ENCODE results near the gene DERA.
"Not testable (repeated sequence)": the region's sequence is repeated elsewhere in the genome, so short reads cannot be mapped to it uniquely, and the experiment has no call there.

Gene DERA

GRCh38 chr12:15955281-15955680 is 44.1 kb downstream of the DERA start:
- Histone ChIP-seq H3K27ac (ENCODE audit: insufficient read depth in 1 of 2, low read depth in 1 of 2, low read length in 2 of 2, poor library complexity in 1 of 2, severe bottlenecking in 2 of 2) (no peak overlapping the region), H3K9me3 (ENCODE audit: control extremely low read depth in 1 of 5, control insufficient read depth in 4 of 5, insufficient read depth in 2 of 5, low read depth in 1 of 5, low read length in 4 of 5) (no peaks in the 10 kb centered on the region), H3K4me1 (ENCODE audit: control extremely low read depth in 1 of 4, control insufficient read depth in 4 of 4, insufficient read depth in 4 of 4, low read length in 3 of 4) (no peaks in the 10 kb centered on the region), H3K4me3 (ENCODE audit: control insufficient read depth in 1 of 7, extremely low read depth in 1 of 7, insufficient read depth in 4 of 7, low read depth in 2 of 7, low read length in 6 of 7) (no peak overlapping the region), H3K36me3 (ENCODE audit: control insufficient read depth in 4 of 4, insufficient read depth in 4 of 4, low read length in 3 of 4) (peaks cover 0 to 13% (median 5%) of the 10 kb centered on the region in 4 experiments), H3K27me3 (replicated peaks in 2 of 5; ENCODE audit: control insufficient read depth in 4 of 5, insufficient read depth in 5 of 5, low read length in 4 of 5) (no peaks in the 10 kb centered on the region)
- DNase-seq: no peak
- ChIA-PET CTCF (no interaction called here), POLR2A (no interaction called here)
- WGBS (ENCODE audit: insufficient coverage): 100% methylated on average over 2 of the region's 4 CpGs

- H3K27ac ChIP-seq (ENCODE audit: insufficient read depth in 1 of 2, low read depth in 1 of 2, low read length in 2 of 2, poor library complexity in 1 of 2, severe bottlenecking in 2 of 2): no peak overlapping the region
- H3K9me3 ChIP-seq (ENCODE audit: control extremely low read depth in 1 of 5, control insufficient read depth in 4 of 5, insufficient read depth in 2 of 5, low read depth in 1 of 5, low read length in 4 of 5): no peaks in the 10 kb centered on the region
- H3K27me3 ChIP-seq (replicated peaks in 2 of 5; ENCODE audit: control insufficient read depth in 4 of 5, insufficient read depth in 5 of 5, low read length in 4 of 5): no peaks in the 10 kb centered on the region
- H3K4me1 ChIP-seq (ENCODE audit: control extremely low read depth in 1 of 4, control insufficient read depth in 4 of 4, insufficient read depth in 4 of 4, low read length in 3 of 4): no peaks in the 10 kb centered on the region
- no peak for DNase-seq
- H3K36me3 ChIP-seq (ENCODE audit: control insufficient read depth in 4 of 4, insufficient read depth in 4 of 4, low read length in 3 of 4): peaks cover 0 to 19% (median 8%) of the 10 kb centered on the region in 4 experiments
- CTCF ChIA-PET: no interaction called here
- 100% methylated on average over 1 of the region's 1 CpG for WGBS (ENCODE audit: insufficient coverage)
- POLR2A ChIA-PET: no interaction called here
- H3K4me3 ChIP-seq (ENCODE audit: control insufficient read depth in 1 of 7, extremely low read depth in 1 of 7, insufficient read depth in 4 of 7, low read depth in 2 of 7, low read length in 6 of 7): no peak overlapping the region
These were observed 44.9 kb downstream of the DERA start for GRCh38 chr12:15956010-15956409.

DNA sequence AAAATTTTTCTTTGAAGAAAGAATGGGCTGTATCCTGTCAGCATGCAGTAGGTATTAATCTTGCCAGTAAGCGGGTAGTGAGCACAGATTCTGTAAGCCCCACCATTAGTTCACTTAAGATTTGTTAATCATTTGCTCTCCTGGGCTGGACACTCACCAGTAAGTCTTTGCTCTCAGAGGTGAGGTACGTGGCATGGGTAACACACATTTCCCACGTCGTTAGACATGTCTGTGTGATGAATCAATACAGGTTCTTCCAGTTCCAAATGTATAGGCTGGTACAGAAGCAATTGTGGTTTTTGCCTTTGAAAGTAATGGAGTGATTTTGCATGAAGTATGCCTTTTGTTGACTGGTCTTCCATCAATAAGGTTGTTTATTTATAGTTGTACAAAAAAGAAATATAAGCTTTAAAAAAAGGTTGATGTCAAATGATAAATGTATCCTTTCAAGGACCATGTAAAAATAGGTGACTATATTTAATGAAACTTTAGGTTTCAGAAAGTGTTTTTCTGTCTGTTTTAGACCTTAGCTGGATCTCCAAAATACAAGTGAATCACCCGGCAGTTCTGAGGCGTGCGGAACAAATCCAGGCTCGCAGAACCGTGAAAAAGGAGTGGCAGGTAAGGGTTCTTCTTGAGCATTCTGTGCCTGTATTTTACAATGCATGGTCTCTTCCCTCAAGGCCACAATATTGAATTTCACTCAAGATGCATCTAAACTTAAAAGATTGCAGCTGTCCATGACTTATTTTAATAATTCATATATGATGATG is 45.5 kb downstream of the DERA start:
- 96% methylated on average over 9 of the region's 9 CpGs for WGBS (ENCODE audit: insufficient coverage)
- Histone ChIP-seq H3K4me3 (ENCODE audit: control insufficient read depth in 1 of 7, extremely low read depth in 1 of 7, insufficient read depth in 4 of 7, low read depth in 2 of 7, low read length in 6 of 7) (no peak overlapping the region), H3K4me1 (ENCODE audit: control extremely low read depth in 1 of 4, control insufficient read depth in 4 of 4, insufficient read depth in 4 of 4, low read length in 3 of 4) (no peaks in the 10 kb centered on the region), H3K36me3 (ENCODE audit: control insufficient read depth in 4 of 4, insufficient read depth in 4 of 4, low read length in 3 of 4) (peaks cover 0 to 20% (median 7%) of the 10 kb centered on the region in 4 experiments), H3K9me3 (ENCODE audit: control extremely low read depth in 1 of 5, control insufficient read depth in 4 of 5, insufficient read depth in 2 of 5, low read depth in 1 of 5, low read length in 4 of 5) (no peaks in the 10 kb centered on the region), H3K27ac (ENCODE audit: insufficient read depth in 1 of 2, low read depth in 1 of 2, low read length in 2 of 2, poor library complexity in 1 of 2, severe bottlenecking in 2 of 2) (no peak overlapping the region), H3K27me3 (replicated peaks in 2 of 5; ENCODE audit: control insufficient read depth in 4 of 5, insufficient read depth in 5 of 5, low read length in 4 of 5) (no peaks in the 10 kb centered on the region)
- ChIA-PET POLR2A (no interaction called here), CTCF (no interaction called here)
- DNase-seq: no peak

DNA sequence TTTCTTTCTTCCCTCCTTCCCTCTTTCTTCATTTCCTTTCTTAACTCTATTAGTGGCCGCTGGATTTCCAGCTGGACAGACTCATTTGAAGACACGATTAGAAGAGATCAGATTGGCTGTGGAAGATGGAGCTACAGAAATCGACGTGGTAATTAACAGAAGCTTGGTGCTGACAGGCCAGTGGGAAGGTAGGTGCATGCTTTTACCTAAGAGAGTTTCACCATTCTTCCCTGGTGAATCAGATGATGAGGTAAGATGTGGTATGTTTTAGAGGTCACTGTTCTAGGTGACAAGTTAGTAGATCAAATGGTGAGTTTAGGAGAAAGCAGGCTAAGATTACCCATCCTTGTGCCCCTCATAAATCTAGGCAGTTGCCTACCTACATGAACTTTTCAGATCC is 51.6 kb downstream of the DERA start:
- peaks cover 12 to 41% (median 30%) of the 10 kb centered on the region in 4 experiments for H3K36me3 ChIP-seq (ENCODE audit: control insufficient read depth in 4 of 4, insufficient read depth in 4 of 4, low read length in 3 of 4)
- no peaks in the 10 kb centered on the region for H3K4me1 ChIP-seq (ENCODE audit: control extremely low read depth in 1 of 4, control insufficient read depth in 4 of 4, insufficient read depth in 4 of 4, low read length in 3 of 4)
- no peak overlapping the region for H3K4me3 ChIP-seq (ENCODE audit: control insufficient read depth in 1 of 7, extremely low read depth in 1 of 7, insufficient read depth in 4 of 7, low read depth in 2 of 7, low read length in 6 of 7)
- H3K9me3 ChIP-seq (ENCODE audit: control extremely low read depth in 1 of 5, control insufficient read depth in 4 of 5, insufficient read depth in 2 of 5, low read depth in 1 of 5, low read length in 4 of 5): peaks cover 0 to 2% (median 0%) of the 10 kb centered on the region in 5 experiments
- ChIA-PET POLR2A (no interaction called here), CTCF (interaction anchor here (1.0 to 1.5 kb wide), 2 partner anchors 13 to 32 kb away, joined by 3 read pairs; no protein-coding TSS in a partner anchor)
- no peak overlapping the region for H3K27ac ChIP-seq (ENCODE audit: insufficient read depth in 1 of 2, low read depth in 1 of 2, low read length in 2 of 2, poor library complexity in 1 of 2, severe bottlenecking in 2 of 2)
- 95% methylated on average over 3 of the region's 4 CpGs for WGBS (ENCODE audit: insufficient coverage)
- no peaks in the 10 kb centered on the region for H3K27me3 ChIP-seq (replicated peaks in 2 of 5; ENCODE audit: control insufficient read depth in 4 of 5, insufficient read depth in 5 of 5, low read length in 4 of 5)
- DNase-seq: no peak

- Histone ChIP-seq H3K27ac (ENCODE audit: insufficient read depth in 1 of 2, low read depth in 1 of 2, low read length in 2 of 2, poor library complexity in 1 of 2, severe bottlenecking in 2 of 2) (no peak overlapping the region), H3K27me3 (replicated peaks in 2 of 5; ENCODE audit: control insufficient read depth in 4 of 5, insufficient read depth in 5 of 5, low read length in 4 of 5) (no peaks in the 10 kb centered on the region), H3K4me1 (ENCODE audit: control extremely low read depth in 1 of 4, control insufficient read depth in 4 of 4, insufficient read depth in 4 of 4, low read length in 3 of 4) (peaks cover 0 to under 1% (median 0%) of the 10 kb centered on the region in 4 experiments), H3K36me3 (ENCODE audit: control insufficient read depth in 4 of 4, insufficient read depth in 4 of 4, low read length in 3 of 4) (peaks cover 12 to 43% (median 30%) of the 10 kb centered on the region in 4 experiments), H3K9me3 (ENCODE audit: control extremely low read depth in 1 of 5, control insufficient read depth in 4 of 5, insufficient read depth in 2 of 5, low read depth in 1 of 5, low read length in 4 of 5) (peaks cover 0 to 2% (median 0%) of the 10 kb centered on the region in 5 experiments), H3K4me3 (ENCODE audit: control insufficient read depth in 1 of 7, extremely low read depth in 1 of 7, insufficient read depth in 4 of 7, low read depth in 2 of 7, low read length in 6 of 7) (no peak overlapping the region)
- DNase-seq: no peak
- WGBS (ENCODE audit: insufficient coverage): no CpG with 5 or more reads among the region's 1 CpG
- ChIA-PET CTCF (interaction anchor here (1.0 to 1.5 kb wide), 2 partner anchors 12 to 31 kb away, joined by 3 read pairs; no protein-coding TSS in a partner anchor), POLR2A (no interaction called here)
These were observed 52.1 kb downstream of the DERA start for GRCh38 chr12:15963271-15963670.

GRCh38 chr12:15966426-15966825 is 55.3 kb downstream of the DERA start:
- Histone ChIP-seq H3K36me3 (ENCODE audit: control insufficient read depth in 4 of 4, insufficient read depth in 4 of 4, low read length in 3 of 4) (peaks cover 12 to 43% (median 24%) of the 10 kb centered on the region in 4 experiments), H3K27ac (ENCODE audit: insufficient read depth in 1 of 2, low read depth in 1 of 2, low read length in 2 of 2, poor library complexity in 1 of 2, severe bottlenecking in 2 of 2) (no peak overlapping the region), H3K4me3 (ENCODE audit: control insufficient read depth in 1 of 7, extremely low read depth in 1 of 7, insufficient read depth in 4 of 7, low read depth in 2 of 7, low read length in 6 of 7) (no peak overlapping the region), H3K9me3 (ENCODE audit: control extremely low read depth in 1 of 5, control insufficient read depth in 4 of 5, insufficient read depth in 2 of 5, low read depth in 1 of 5, low read length in 4 of 5) (peaks cover 0 to 2% (median 0%) of the 10 kb centered on the region in 5 experiments), H3K27me3 (replicated peaks in 2 of 5; ENCODE audit: control insufficient read depth in 4 of 5, insufficient read depth in 5 of 5, low read length in 4 of 5) (no peaks in the 10 kb centered on the region), H3K4me1 (ENCODE audit: control extremely low read depth in 1 of 4, control insufficient read depth in 4 of 4, insufficient read depth in 4 of 4, low read length in 3 of 4) (peaks cover 0 to 3% (median 0%) of the 10 kb centered on the region in 4 experiments)
- POLR2A ChIA-PET: no interaction called here
- CTCF ChIA-PET: no interaction called here
- peak in 2 of 3 donors; percentile 6 to 31 for DNase-seq
- WGBS (ENCODE audit: insufficient coverage): no CpG with 5 or more reads among the region's 1 CpG

DNA sequence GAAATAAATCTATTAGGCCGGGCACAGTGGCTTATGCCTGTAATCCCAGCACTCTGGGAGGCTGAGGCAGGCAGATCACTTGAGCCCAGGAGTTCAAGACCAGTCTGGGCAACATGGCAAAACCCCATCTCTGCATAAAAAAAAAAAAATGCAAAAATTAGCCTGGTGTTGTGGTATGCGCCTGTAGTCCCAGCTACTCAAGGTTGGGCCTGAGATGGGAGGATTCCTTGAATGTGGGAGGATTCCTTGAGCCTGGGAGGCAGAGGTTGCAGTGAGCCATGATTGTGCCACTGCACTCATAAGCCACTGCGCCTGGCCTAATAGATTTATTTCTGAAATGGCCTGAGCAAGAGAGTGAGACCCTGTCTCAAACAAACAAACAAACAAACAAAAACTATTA is 55.9 kb downstream of the DERA start:
- DNase-seq; H3K9me3 ChIP-seq (ENCODE audit: control extremely low read depth in 1 of 5, control insufficient read depth in 4 of 5, insufficient read depth in 2 of 5, low read depth in 1 of 5, low read length in 4 of 5); H3K4me1 ChIP-seq (ENCODE audit: control extremely low read depth in 1 of 4, control insufficient read depth in 4 of 4, insufficient read depth in 4 of 4, low read length in 3 of 4); CTCF ChIA-PET; H3K4me3 ChIP-seq (ENCODE audit: control insufficient read depth in 1 of 7, extremely low read depth in 1 of 7, insufficient read depth in 4 of 7, low read depth in 2 of 7, low read length in 6 of 7); H3K27ac ChIP-seq (ENCODE audit: insufficient read depth in 1 of 2, low read depth in 1 of 2, low read length in 2 of 2, poor library complexity in 1 of 2, severe bottlenecking in 2 of 2); POLR2A ChIA-PET; H3K27me3 ChIP-seq (replicated peaks in 2 of 5; ENCODE audit: control insufficient read depth in 4 of 5, insufficient read depth in 5 of 5, low read length in 4 of 5): not testable (repeated sequence)
- WGBS (ENCODE audit: insufficient coverage): 94% methylated on average over 3 of the region's 3 CpGs
- H3K36me3 ChIP-seq (ENCODE audit: control insufficient read depth in 4 of 4, insufficient read depth in 4 of 4, low read length in 3 of 4): peaks cover 9 to 43% (median 22%) of the 10 kb centered on the region in 4 experiments

Measured in common myeloid progenitor, CD34-positive (primary cell).